K562 (cell line): Measurements from ENCODE around the gene WDR19. TPM values are rescaled to one million over a fixed set of nuclear protein-coding genes. Genes with fewer than 3 reads are reported as not detected.

Source experiments
- ATAC-seq: fragments of 200-7000 bp; cut with Tn5 transposase; 3 replicates; pipeline ENCODE4 v1.9.1; 2020; ENCODE audit warnings: moderate library complexity
- BruUV-seq: library from RNA; stranded (reverse); fragments of 400-500 nt; replicated peaks from 2 replicates; lab custom pipeline; 2021; lab: Mats Ljungman, UMichigan
- CTCF ChIA-PET: fragments of 300-600 bp; formaldehyde crosslinking; extraction: SDS; loops from one replicate; lab custom pipeline; 2021; ENCODE audit warnings: low intra/inter-chr PET ratio; lab: Yijun Ruan, JAX
- POLR2A ChIA-PET: fragments of 300-600, 350-650 bp; sonication (Branson Sonifier 250); formaldehyde crosslinking; extraction: SDS; loops from one replicate; lab custom pipeline; 2021; ENCODE audit warnings: antibody characterized with exemption, inconsistent platforms; lab: Yijun Ruan, JAX
- DNase-seq, 4 experiments: peaks; one replicate each; pipeline versions ENCODE4 v3.0.0 to v3.0.0-alpha.2; 2011 to 2018; ENCODE audit warnings: low spot score in 3 of 4, mixed read lengths in 3 of 4; ENCODE audit errors: extremely low read depth in 1 of 4
- FAIRE-seq: peaks from 2 replicates; lab custom pipeline; 2011; peaks lifted over from hg19 to GRCh38; lab: Jason Lieb, UNC
- H2AFZ ChIP-seq: 2 replicates; pipeline ENCODE4 v1.6.0; 2011; ENCODE audit warnings: low read depth, low read length, control low read depth, inconsistent platforms
- H3K27ac ChIP-seq: fragments of 200-600 bp; 3 replicates; pipeline ENCODE4 v1.8.0; 2011; ENCODE audit warnings: low read depth, mild to moderate bottlenecking, control low read depth, inconsistent platforms, low read length, moderate library complexity, mixed read lengths; ENCODE audit errors: extremely low read depth
- H3K27me3 ChIP-seq, 2 experiments: fragments of 300-600 bp in 1 of 2; 2 replicates in 1 of 2; 3 replicates in 1 of 2; pipeline versions ENCODE4 v1.6.0 to v1.8.0; 2011; ENCODE audit warnings: inconsistent platforms in 2 of 2, low read length in 2 of 2, mild to moderate bottlenecking in 1 of 2, mixed read lengths in 1 of 2, moderate library complexity in 1 of 2; ENCODE audit not compliant: control insufficient read depth in 2 of 2, insufficient read depth in 2 of 2
- H3K36me3 ChIP-seq: fragments of 300-600 bp; 3 replicates; pipeline ENCODE4 v1.8.0; 2011; ENCODE audit warnings: mild to moderate bottlenecking, low read length, inconsistent platforms; ENCODE audit not compliant: control insufficient read depth, insufficient read depth
- H3K4me1 ChIP-seq, 2 experiments: fragments of 200-600 bp in 1 of 2; replicated peaks in 1 of 2; 2 replicates in 1 of 2; 3 replicates in 1 of 2; pipeline versions ENCODE4 v1.5.1 to v1.8.0; 2011; ENCODE audit warnings: inconsistent platforms in 2 of 2, low read length in 2 of 2, mild to moderate bottlenecking in 1 of 2, mixed read lengths in 1 of 2, moderate library complexity in 1 of 2; ENCODE audit not compliant: control insufficient read depth in 2 of 2, insufficient read depth in 2 of 2
- H3K4me2 ChIP-seq: 2 replicates; pipeline ENCODE4 v1.6.1; 2011; ENCODE audit warnings: low read length, control low read depth, inconsistent platforms, mixed read lengths; ENCODE audit not compliant: insufficient read depth
- H3K4me3 ChIP-seq: fragments of 200-600 bp; sonication (generic), shearing (Covaris generic); 2 replicates; pipeline ENCODE4 v1.5.1; 2016; ENCODE audit warnings: control low read depth, inconsistent platforms
- H3K79me2 ChIP-seq: fragments of 200-600 bp; 3 replicates; pipeline ENCODE4 v1.8.0; 2011; ENCODE audit warnings: low read length, inconsistent platforms; ENCODE audit not compliant: control insufficient read depth, insufficient read depth
- H3K9ac ChIP-seq, 2 experiments: 2 replicates each; pipeline versions ENCODE4 v1.6.0 to v1.6.1; 2011; ENCODE audit warnings: low read depth in 2 of 2, low read length in 2 of 2, control low read depth in 1 of 2, inconsistent platforms in 1 of 2, mild to moderate bottlenecking in 1 of 2, mixed read lengths in 1 of 2; ENCODE audit not compliant: insufficient read depth in 1 of 2
- H3K9me1 ChIP-seq: one replicate; pipeline ENCODE4 v1.6.0; 2011; ENCODE audit warnings: inconsistent platforms, mild to moderate bottlenecking, low read length, moderate library complexity; ENCODE audit not compliant: control insufficient read depth, insufficient read depth
- H3K9me3 ChIP-seq: replicated peaks from 2 replicates; pipeline ENCODE4 v1.5.1; 2011; ENCODE audit warnings: low read depth, low read length, inconsistent platforms; ENCODE audit not compliant: control insufficient read depth, insufficient read depth
- H4K20me1 ChIP-seq: replicated peaks from 2 replicates; pipeline ENCODE4 v1.6.1; 2011; ENCODE audit warnings: low read length, inconsistent platforms, mixed read lengths; ENCODE audit not compliant: control insufficient read depth, insufficient read depth
- ADNP ChIP-seq: fragments of 200-800 bp; sonication (Bioruptor generic); IDR thresholded peaks from 2 replicates; pipeline ENCODE4 v1.6.1; 2016; ENCODE audit warnings: missing genetic modification characterization, missing compliant biosample characterization
- CHCHD3 ChIP-seq: fragments of 250-450 bp; sonication (Bioruptor Pico); IDR thresholded peaks from 2 replicates; pipeline ENCODE4 v2.1.2; 2022; ENCODE audit warnings: mild to moderate bottlenecking
- CTBP1 ChIP-seq: fragments of 450-650 bp; IDR thresholded peaks from 2 replicates; pipeline ENCODE4 v1.6.1; 2016; ENCODE audit warnings: borderline replicate concordance
- DPF2 ChIP-seq: fragments of 450-650 bp; IDR thresholded peaks from 2 replicates; pipeline ENCODE4 v1.6.1; 2016
- EP400 ChIP-seq: fragments of 450-650 bp; IDR thresholded peaks from 2 replicates; pipeline ENCODE4 v1.6.1; 2017; ENCODE audit warnings: antibody characterized with exemption, mild to moderate bottlenecking, moderate library complexity
- FOXA1 ChIP-seq: fragments of 450-650 bp; IDR thresholded peaks from 2 replicates; pipeline ENCODE4 v1.6.1; 2016; ENCODE audit warnings: mild to moderate bottlenecking, borderline replicate concordance
- MCM7 ChIP-seq, 2 experiments: fragments of 450-650 bp; IDR thresholded peaks; 2 replicates each; pipeline ENCODE4 v1.6.1; 2016 to 2018
- MEF2D ChIP-seq: conservative IDR thresholded peaks from 2 replicates; pipeline ENCODE4 v1.6.1; 2016; ENCODE audit warnings: low read depth, missing genetic modification characterization, missing compliant biosample characterization
- OTX1 ChIP-seq: fragments of 450-650 bp; formaldehyde crosslinking; IDR thresholded peaks from 2 replicates; pipeline ENCODE4 v1.4.0; 2022; ENCODE audit warnings: mild to moderate bottlenecking
- PML ChIP-seq: IDR thresholded peaks from 2 replicates; pipeline ENCODE4 v1.6.1; 2012; ENCODE audit warnings: low read length, inconsistent platforms
- RBM39 ChIP-seq: fragments of 200-400 bp; formaldehyde crosslinking; optimal IDR thresholded peaks from 2 replicates; pipeline ENCODE3; 2018; ENCODE audit warnings: low read depth, low read length
- RFX1 ChIP-seq: fragments of 450-650 bp; IDR thresholded peaks from 2 replicates; pipeline ENCODE4 v1.6.1; 2016; ENCODE audit warnings: mild to moderate bottlenecking, moderate library complexity
- SMAD3 ChIP-seq: fragments of 450-650 bp; formaldehyde crosslinking; conservative IDR thresholded peaks from 2 replicates; pipeline ENCODE4 v1.4.0; 2020; ENCODE audit warnings: mild to moderate bottlenecking
- ZNF165 ChIP-seq: fragments of 250-450 bp; sonication (Bioruptor Pico); IDR thresholded peaks from 2 replicates; pipeline ENCODE4 v1.4.0; 2020; ENCODE audit warnings: borderline replicate concordance
- ZNF668 ChIP-seq: fragments of 250-450 bp; sonication (Bioruptor Pico); IDR thresholded peaks from 2 replicates; pipeline ENCODE4 v1.8.0; 2022; ENCODE audit warnings: mild to moderate bottlenecking, inconsistent platforms
- in situ Hi-C: fragments of 300-500 bp; cut with MboI; formaldehyde crosslinking; loops from 4 replicates; pipeline ENCODE4 v1.15.0; 2018; ENCODE audit warnings: inconsistent platforms, mixed read lengths
- intact Hi-C: fragments of 100-400 bp; cut with micrococcal nuclease; formaldehyde crosslinking; loops from 2 replicates; pipeline ENCODE4 v1.14.2; 2022
- polyA plus RNA-seq, 8 experiments: library from polyadenylated mRNA; depleted of rRNA in 4 of 8; stranded (reverse) in 5 of 8; unstranded in 3 of 8; fragments of >200 nt; fragmentation: Nextera tagmentation in 2 of 8; fragmentation: Illumina TruSeq in 1 of 8; extraction: Ambion mirVana in 2 of 8; extraction: Trizol in 1 of 8; gene quantifications; 2 replicates each; pipeline versions ENCODE4 v1.2.1 to v1.2.3, GENCODE V29; 2011 to 2014; ENCODE audit warnings: inconsistent platforms in 1 of 8, missing spikeins in 1 of 8
- total RNA-seq, 7 experiments: library from RNA; depleted of rRNA in 6 of 7; stranded (reverse); fragments of >200 nt in 6 of 7; fragmentation: Illumina TruSeq in 2 of 7; extraction: Trizol in 2 of 7; gene quantifications; 2 replicates each; pipeline versions ENCODE4 v1.2.1 to v1.2.3, GENCODE V29; 2011 to 2021; ENCODE audit warnings: low replicate concordance in 1 of 7

The WDR19 gene
- total and polyA plus RNA-seq, 9 of the 15 experiments (the other 6 are each of a cell fraction or from before 2014, with no cell fraction given): 6.8 to 37.6 (median 11.2) TPM

DNA sequence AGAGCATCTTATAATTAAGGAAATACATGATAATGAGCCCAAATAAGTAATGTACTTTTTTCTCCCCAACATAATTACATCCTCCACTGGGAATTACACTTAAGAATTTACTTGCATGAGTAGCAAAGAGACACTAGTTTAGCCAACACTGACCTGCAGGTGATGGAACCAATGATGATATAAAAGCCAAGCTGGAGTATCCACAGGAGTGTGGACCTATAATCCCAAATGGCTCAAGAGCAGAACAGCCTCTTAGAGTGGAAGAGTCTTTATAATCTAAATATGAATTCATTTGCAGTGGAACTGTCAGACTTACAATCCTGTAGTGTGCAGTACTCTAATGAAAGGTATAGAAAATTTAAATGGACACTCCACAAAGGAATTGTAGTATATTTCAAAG lies 22.2 kb downstream of the WDR19 start:
- intact Hi-C loops: no loop called here
- FAIRE-seq (no peak), ATAC-seq (no peak), DNase-seq (no peak)
- H3K4me3 ChIP-seq: no peak overlapping the region
- ChIA-PET CTCF (no interaction called here), POLR2A (no interaction called here)
- H2AFZ ChIP-seq: no peak overlapping the region
- H3K4me2 ChIP-seq: no peak overlapping the region
- no peaks in the 10 kb centered on the region for H4K20me1 ChIP-seq
- H3K79me2 ChIP-seq: no peaks in the 10 kb centered on the region
- no peaks in the 10 kb centered on the region for H3K27me3 ChIP-seq
- H3K9me3 ChIP-seq: no peaks in the 10 kb centered on the region
- TF ChIP-seq FOXA1 (no peak), SMAD3 (CRISPR knock-in tag) (no peak), MCM7 (IDR thresholded peaks at IDR 0.05) (no peak), ZNF668 (CRISPR knock-in tag) (no peak), CTBP1 (no peak), PML (no peak), MEF2D (tag) (no peak), OTX1 (CRISPR knock-in tag) (no peak), ZNF165 (CRISPR knock-in tag) (no peak), EP400 (no peak), CHCHD3 (CRISPR knock-in tag) (no peak), ADNP (tag) (no peak), RFX1 (no peak), RBM39 (no peak), DPF2 (no peak)
- no peak overlapping the region for H3K9ac ChIP-seq
- H3K27ac ChIP-seq: no peak overlapping the region
- H3K9me1 ChIP-seq: no peaks in the 10 kb centered on the region
- no peaks in the 10 kb centered on the region for H3K4me1 ChIP-seq
- no TSS peak for BruUV-seq
- no peaks in the 10 kb centered on the region for H3K36me3 ChIP-seq
- in situ Hi-C loops: no loop called here
